GM21447 (cell line): ENCODE data around the gene AOPEP.

ENCODE experiments used
- ATAC-seq: cut with Tn5 transposase; IDR thresholded peaks from one replicate; pipeline ENCODE4 v1.9.1; 2021; ENCODE audit not compliant: unreplicated experiment

Gene AOPEP

DNA sequence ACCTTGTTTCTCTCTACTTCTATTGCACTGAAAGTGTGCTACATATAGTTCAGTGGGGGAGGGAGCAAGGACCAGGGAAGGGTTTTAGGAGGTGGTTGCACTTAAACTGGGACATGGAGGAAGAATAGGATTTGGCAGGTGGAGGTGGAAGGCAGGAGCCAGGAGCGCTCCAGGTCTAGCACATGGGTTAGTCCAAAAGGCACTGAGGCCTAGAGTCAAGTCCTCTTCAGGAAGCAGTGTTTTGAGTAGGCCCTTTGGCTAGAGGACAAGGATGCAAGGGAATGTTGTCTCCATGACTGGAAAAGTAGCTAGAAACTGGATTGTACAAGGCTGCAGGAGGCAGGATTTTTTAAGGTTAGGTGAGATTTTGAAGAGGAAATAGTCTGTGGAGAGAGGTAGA, 31.5 kb downstream of the AOPEP start:
- ATAC-seq: no peak

GRCh38 chr9:94758880-94759279, 32.4 kb downstream of the AOPEP start:
- no peak for ATAC-seq

- no peak for ATAC-seq
These were observed 33.5 kb downstream of the AOPEP start for GRCh38 chr9:94760010-94760409.

GRCh38 chr9:94760660-94761059, 34.2 kb downstream of the AOPEP start:
- no peak for ATAC-seq

DNA sequence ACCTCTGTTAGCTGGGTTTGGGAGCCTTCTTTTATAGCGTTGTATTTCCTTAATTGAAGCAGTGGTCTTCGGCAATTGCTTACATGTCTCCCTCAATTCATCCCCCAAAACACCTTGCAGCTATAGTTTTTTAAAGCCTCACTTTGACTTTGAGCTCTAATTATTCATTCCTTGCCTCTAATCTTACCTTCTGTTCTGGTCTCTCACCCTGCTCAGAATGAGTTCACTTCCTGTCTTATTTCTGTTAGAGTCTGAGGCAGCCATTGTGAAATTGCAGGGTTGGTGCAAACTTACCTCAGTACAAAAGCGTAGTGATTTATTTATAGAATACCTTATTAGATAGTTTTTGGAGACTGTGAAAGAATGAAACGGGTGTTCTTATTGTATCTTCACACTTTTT, 35.0 kb downstream of the AOPEP start:
- no peak for ATAC-seq

GRCh38 chr9:94767331-94768072, 41.0 kb downstream of the AOPEP start:
- no peak for ATAC-seq

DNA sequence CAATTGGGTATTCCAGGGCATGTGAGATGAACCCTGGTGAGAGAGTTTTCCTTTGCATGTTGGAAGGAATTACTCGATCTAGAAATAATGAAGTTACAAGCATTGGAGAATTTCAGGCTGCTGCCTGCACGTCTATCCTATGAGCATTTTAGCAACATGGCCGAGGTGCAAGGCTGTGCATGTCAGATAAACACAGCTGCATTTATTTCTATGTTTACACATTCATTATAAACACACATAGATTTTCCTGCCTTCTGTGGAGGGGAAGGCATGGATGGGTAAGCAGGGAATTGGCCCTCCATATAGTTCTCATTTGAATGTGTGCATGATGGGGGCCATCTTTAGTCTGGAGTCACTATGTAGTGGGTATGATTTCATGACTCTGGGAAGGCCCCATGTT, 42.3 kb downstream of the AOPEP start:
- ATAC-seq: no peak

- no peak for ATAC-seq
These were observed 43.8 kb downstream of the AOPEP start for GRCh38 chr9:94770334-94770733.

GRCh38 chr9:94771096-94771495, 44.6 kb downstream of the AOPEP start:
- no peak for ATAC-seq

- ATAC-seq: no peak
These were observed 45.6 kb downstream of the AOPEP start for GRCh38 chr9:94772144-94772543.

DNA sequence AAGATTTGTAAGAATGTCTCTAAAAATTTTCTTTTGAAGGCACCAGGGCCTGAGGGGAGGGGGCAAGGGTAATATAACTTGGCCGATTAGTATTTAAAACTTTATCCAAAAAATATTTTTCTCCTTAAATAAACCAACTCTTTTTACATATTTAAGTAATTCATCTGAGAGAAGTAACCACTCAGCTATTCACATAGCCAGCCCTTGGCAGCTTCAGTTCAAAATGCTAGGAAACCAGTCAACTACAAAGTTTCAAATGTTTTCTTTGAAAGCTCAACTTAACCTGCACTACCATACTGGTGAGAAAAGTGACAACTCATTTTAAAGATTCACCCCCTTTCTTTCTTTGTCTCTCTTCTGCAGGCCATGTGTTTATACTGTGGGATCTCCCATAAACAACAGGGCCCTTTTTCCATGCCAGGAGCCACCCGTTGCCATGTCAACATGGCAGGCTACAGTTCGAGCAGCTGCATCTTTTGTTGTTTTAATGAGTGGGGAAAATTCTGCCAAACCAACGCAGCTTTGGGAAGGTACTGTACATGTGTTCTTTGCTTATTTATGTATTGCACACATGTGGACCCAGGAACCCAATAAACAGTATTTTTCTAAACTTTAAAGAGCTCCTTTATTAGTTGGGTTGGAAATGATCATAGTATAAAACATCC, 46.3 kb downstream of the AOPEP start:
- ATAC-seq: no peak

DNA sequence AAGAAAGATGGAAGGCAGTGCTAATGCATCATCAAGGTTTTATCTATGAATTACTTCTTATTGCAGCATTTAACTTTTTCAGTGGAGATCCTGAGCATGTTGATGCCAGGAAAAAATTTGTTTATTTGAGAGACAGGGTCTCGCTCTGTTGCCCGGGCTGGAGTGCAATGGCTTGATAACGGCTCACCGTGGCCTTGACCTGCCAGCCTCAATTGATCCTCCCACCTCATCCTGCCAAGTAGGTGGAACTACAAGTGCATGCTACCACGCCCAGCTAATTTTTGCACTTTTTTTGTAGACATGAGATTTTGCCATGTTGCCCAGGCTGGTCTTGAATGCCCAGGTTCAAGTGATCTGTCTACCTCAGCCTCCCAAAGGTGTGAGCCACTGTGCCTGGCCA, 47.2 kb downstream of the AOPEP start:
- ATAC-seq: no peak

DNA sequence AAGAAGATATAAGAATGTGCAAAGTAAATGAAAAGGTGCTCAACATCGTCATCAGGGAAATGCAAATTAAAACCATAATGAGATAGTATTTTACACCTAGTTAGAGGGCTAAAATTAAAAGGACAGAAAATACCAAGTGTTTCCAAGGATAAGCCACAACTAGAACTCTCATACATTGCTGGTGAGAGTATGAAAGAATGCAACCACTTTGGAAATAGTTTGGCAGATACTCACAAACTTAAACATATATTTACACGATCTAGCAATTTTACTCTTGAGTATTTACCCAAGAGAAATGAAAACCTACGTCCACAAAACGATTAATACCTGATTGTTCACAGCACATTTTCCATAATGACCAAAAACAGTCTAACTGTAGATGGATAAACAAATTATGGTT, 51.5 kb downstream of the AOPEP start:
- no peak for ATAC-seq

GRCh38 chr9:94779031-94779430, 52.5 kb downstream of the AOPEP start:
- ATAC-seq: no peak

DNA sequence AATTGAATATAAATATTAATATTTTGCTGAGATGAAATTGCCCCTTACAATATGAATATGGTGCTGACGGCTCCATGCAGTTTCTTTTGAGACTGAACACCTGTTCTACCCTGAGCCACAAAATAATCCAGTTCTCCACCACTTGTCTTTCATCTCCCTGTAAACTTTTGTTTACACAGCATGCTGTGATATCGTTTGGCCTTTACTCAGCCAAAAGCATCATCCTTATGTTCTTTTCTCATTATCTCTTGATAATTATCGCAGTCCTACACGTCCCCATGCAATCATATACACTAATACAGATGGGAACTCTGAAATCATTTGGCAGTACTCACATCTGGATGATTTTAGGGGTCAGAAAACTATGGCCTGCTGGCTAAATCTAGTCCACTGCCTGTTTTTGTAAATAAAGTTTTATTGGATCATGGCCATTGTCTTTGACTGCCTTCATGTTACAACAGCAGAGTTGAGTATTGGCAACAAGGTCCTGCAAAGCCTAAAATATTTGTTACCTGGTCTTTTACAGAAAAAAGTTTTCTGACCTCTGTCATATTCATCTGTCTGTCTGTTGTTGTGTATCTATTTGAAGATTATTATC, 53.3 kb downstream of the AOPEP start:
- no peak for ATAC-seq

- no peak for ATAC-seq
These were observed 54.0 kb downstream of the AOPEP start for GRCh38 chr9:94780516-94780950.

- ATAC-seq: no peak
These were observed 56.0 kb downstream of the AOPEP start for GRCh38 chr9:94782355-94783101.

DNA sequence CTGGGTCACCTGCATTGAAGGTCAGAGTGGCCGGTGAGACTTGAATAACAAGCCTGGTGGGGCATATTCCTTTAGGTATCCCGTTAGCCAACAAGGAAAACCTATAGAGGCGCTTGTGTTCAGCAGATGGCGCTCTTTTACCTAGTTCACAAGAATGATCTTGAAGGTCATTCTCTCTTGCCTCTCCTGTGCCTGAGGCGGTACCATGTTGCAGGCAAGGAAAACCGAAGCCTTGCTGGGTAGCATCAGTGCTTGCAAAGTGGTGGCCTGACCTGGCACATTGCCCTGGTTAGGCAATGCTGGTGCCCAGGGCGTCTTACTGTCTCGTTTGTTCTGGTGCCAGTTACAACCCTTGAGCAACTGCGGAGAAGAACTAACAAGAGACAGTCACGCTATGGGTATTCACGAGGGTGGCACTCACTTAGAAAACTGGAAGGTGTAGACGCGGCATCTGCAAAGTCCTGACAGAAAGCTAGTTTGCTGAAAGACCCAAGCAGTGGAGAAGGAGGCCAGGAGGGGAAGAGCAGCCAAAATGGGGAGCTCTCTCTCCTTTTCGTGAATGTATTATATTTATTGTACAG, 56.7 kb downstream of the AOPEP start:
- ATAC-seq: no peak

DNA sequence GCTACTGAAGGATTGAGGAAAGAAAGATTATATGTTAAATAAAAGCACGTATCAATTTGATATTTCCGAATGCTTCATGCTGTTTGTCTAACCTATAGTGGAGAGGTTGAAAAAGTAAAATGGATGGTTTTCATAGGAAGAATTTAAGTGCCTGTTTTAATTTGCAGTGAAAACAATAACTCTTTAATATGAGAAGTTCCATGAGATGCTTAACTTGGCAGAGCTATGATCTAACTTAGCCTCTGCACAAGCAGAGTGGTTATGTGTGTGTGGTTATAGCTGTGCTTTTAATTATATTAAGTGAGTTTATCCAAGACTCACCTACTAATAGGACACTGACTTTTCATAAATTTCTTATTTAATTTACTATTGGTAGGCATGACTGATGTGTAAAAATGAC, 57.4 kb downstream of the AOPEP start:
- no peak for ATAC-seq

DNA sequence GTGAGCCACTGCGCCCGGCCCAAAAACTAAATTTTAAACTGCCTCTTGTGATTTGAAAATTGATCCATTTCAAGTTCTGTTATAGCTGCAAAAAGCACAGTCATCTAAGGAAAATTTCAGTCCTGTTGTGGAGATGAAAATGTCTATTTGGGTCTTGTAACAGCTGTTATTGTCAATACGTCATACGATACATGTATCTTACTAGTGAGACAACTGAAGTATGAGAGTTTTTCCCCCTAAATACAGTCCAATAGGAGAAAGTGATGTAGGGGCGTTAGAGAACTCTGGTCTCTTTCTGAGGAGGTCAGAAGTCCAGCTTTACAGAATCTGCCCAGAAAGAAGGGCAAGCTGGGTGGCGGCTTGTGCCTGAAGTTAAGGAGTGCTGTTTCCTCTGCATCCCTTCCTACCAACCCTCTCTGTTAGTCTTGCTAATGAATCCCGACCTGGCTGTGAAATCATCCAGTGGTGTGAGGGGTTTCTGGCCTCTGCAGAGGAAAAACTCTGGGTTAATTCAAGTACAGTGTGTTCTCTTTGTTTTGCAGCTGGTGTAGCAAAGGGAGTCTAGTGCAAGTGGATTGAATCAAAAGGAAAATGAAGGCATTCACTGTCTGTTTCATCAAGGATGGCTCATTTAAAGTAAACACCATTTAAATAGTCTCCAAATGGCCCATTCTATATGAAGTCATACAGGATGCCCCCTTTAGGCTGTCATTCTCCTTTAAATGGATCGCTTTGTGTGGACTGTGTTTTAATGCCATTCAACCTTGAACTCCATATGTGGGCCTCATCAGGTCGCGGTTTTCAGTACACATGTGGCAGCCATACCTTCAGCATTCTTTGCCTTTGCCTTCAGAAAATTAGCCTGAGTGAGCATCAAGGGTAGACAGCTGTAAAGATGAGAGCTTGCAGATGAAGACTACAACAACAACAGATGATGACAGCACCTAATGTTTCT, 59.0 kb downstream of the AOPEP start:
- no peak for ATAC-seq
